Tibial nerve (tissue), 3 donors: ENCODE measurements around the gene LYPD6B.
"Not testable (repeated sequence)": the region's sequence is repeated elsewhere in the genome, so short reads cannot be mapped to it uniquely, and the experiment has no call there.

Experiments used
- CTCF ChIP-seq, 5 experiments: fragments of 200-600 bp in 3 of 5; fragments of 450-650 bp in 2 of 5; sonication (generic) in 3 of 5; IDR thresholded peaks; one replicate each; pipeline ENCODE4 v1.5.1; 2016 to 2019; ENCODE audit warnings: antibody characterized with exemption in 5 of 5, mild to moderate bottlenecking in 3 of 5, moderate library complexity in 2 of 5
- POLR2A ChIP-seq, 2 donors: fragments of 450-650 bp; IDR thresholded peaks; one replicate each; pipeline ENCODE4 v1.6.1; 2017; ENCODE audit warnings: antibody characterized with exemption in 2 of 2, mild to moderate bottlenecking in 2 of 2, moderate library complexity in 2 of 2

GRCh38 chr2:149251436-149251835, 212.9 kb downstream of the LYPD6B start:
- TF ChIP-seq CTCF, POLR2A (IDR thresholded peaks at IDR 0.05): not testable (repeated sequence)
